Pancreas (tissue), 10 donors: ENCODE data around the gene ETF1. TPM values are rescaled to one million over a fixed set of nuclear protein-coding genes. Genes with fewer than 3 reads are reported as not detected.

Experiments used
- ATAC-seq, 4 donors: fragments of 200-7000 bp; cut with Tn5 transposase; one replicate each; pipeline versions ENCODE4 v1.8.0 to v1.9.1; 2020; ENCODE audit warnings: mild to moderate bottlenecking in 4 of 4, moderate library complexity in 4 of 4
- DNase-seq, 6 donors: peaks; one replicate each; pipeline ENCODE4 v3.0.0-alpha.2; 2020
- FAIRE-seq: peaks from 2 replicates; lab custom pipeline; 2012; peaks lifted over from hg19 to GRCh38; lab: Jason Lieb, UNC
- H3K27ac ChIP-seq, 4 donors: fragments of 200-600 bp; sonication (generic); 1 replicate in 3 of 4; 2 replicates in 1 of 4; pipeline versions ENCODE4 v1.5.0 to v1.8.0; 2020
- H3K27me3 ChIP-seq, 4 donors: fragments of 200-600 bp; one replicate each; pipeline ENCODE4 v1.8.0; 2021
- H3K36me3 ChIP-seq, 3 donors: fragments of 200-600 bp; sonication (generic) in 1 of 3; one replicate each; pipeline versions ENCODE4 v1.5.0 to v1.8.0; 2020 to 2021
- H3K4me1 ChIP-seq, 3 donors: fragments of 200-600 bp; one replicate each; pipeline ENCODE4 v1.8.0; 2021
- H3K4me3 ChIP-seq, 4 donors: fragments of 200-600 bp; sonication (generic) in 2 of 4; one replicate each; pipeline versions ENCODE4 v1.5.0 to v1.8.0; 2020 to 2021
- H3K9me3 ChIP-seq, 4 donors: fragments of 200-600 bp; one replicate each; pipeline ENCODE4 v1.8.0; 2021
- WGBS, 2 donors: extraction: QIAGEN DNeasy Blood & Tissue Kit; methylation state at CpG; one replicate each; pipeline ENCODE4 v1.1.7; 2013; 5-methylcytosine and 5-hydroxymethylcytosine counted together
- intact Hi-C, 3 donors: fragments of 100-400 bp; cut with DNase I; formaldehyde crosslinking; loops; one replicate each; pipeline versions ENCODE4 v1.11.1 to v1.14.2; 2022
- polyA plus RNA-seq, 2 donors: library from polyadenylated mRNA; stranded (reverse); fragments of 200-250 nt; gene quantifications; one replicate each; pipeline ENCODE4 v1.2.3, GENCODE V29; 2013
- total RNA-seq, 6 donors: library from RNA; stranded (reverse); fragmentation: NEBNext Ultra II Directional in 4 of 6; extraction: Animal tissue kit (Norgen Biotek cat#: 25700) in 4 of 6; gene quantifications; one replicate each; pipeline versions ENCODE4 v1.2.1 to v1.2.4, GENCODE V29; 2021 to 2023
- TF ChIP-seq, protein P1 (sequence below), 4 donors: fragments of 200-600 bp; sonication (generic) in 3 of 4; IDR thresholded peaks; one replicate each; pipeline versions ENCODE4 v1.5.0 to v1.8.0; 2021; ENCODE audit warnings: antibody characterized with exemption in 4 of 4
- donor health status: healthy with polysubstance abuse.
- donor health status: DM: no; HTN: no; CAD: no; lungs with moderate emphysema.
- donor health status: DM: no; HTN: no; CAD: no.
- donor health status: control.
- donor health status: control.
- donor health status: Bipolar disorder and iron deficiency.
- donor health status: DM: yes; HTN: yes; CAD: no.
- donor health status: DM: no; HTN: no; CAD: no.
- donor health status: DM: no; HTN: no; CAD: no.
- donor health status: DM: yes; HTN: yes; CAD: no.

ETF1 gene
- total and polyA plus RNA-seq, 8 donors = 14.7 to 54.0 (median 33.8) TPM

DNA sequence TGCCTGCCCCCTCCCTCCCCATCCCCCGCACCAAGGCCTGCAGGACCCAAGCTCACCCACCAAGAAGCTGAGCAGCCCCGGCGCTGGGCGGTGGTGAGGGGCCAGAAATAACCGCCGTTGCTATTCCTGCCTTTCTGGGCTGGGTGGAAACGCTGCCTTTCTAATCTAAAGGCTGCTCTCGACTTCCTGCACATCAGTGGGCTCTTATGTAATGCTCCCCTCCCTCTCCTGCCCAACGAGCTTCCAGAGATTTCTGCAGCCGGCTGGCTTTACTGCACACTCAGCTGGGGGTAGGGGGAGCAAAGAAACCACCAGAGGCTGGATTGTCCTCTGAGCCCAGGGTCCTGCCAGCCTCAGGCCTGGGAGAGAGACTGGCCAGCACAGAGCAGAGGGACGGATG, 84.7 kb downstream of the ETF1 start:
- intact Hi-C loops = loop anchor here in 2 of 3 donors (10.0 kb wide), 2 partner anchors 46 to 96 kb away; no protein-coding TSS in a partner anchor
- Histone ChIP-seq H3K27me3 (no peaks in the 10 kb centered on the region), H3K27ac (no peak overlapping the region), H3K9me3 (no peaks in the 10 kb centered on the region), H3K4me1 (peaks cover 0 to 2% (median 0%) of the 10 kb centered on the region in 3 donors), H3K36me3 (no peaks in the 10 kb centered on the region), H3K4me3 (no peak overlapping the region)
- FAIRE-seq (no peak), DNase-seq (no peak), ATAC-seq (no peak)
- WGBS, 2 donors = 46 to 50% methylated on average over 11 of the region's 11 CpGs
- TF ChIP-seq, protein P1, sequence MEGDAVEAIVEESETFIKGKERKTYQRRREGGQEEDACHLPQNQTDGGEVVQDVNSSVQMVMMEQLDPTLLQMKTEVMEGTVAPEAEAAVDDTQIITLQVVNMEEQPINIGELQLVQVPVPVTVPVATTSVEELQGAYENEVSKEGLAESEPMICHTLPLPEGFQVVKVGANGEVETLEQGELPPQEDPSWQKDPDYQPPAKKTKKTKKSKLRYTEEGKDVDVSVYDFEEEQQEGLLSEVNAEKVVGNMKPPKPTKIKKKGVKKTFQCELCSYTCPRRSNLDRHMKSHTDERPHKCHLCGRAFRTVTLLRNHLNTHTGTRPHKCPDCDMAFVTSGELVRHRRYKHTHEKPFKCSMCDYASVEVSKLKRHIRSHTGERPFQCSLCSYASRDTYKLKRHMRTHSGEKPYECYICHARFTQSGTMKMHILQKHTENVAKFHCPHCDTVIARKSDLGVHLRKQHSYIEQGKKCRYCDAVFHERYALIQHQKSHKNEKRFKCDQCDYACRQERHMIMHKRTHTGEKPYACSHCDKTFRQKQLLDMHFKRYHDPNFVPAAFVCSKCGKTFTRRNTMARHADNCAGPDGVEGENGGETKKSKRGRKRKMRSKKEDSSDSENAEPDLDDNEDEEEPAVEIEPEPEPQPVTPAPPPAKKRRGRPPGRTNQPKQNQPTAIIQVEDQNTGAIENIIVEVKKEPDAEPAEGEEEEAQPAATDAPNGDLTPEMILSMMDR (IDR thresholded peaks at IDR 0.05) = no peak

DNA sequence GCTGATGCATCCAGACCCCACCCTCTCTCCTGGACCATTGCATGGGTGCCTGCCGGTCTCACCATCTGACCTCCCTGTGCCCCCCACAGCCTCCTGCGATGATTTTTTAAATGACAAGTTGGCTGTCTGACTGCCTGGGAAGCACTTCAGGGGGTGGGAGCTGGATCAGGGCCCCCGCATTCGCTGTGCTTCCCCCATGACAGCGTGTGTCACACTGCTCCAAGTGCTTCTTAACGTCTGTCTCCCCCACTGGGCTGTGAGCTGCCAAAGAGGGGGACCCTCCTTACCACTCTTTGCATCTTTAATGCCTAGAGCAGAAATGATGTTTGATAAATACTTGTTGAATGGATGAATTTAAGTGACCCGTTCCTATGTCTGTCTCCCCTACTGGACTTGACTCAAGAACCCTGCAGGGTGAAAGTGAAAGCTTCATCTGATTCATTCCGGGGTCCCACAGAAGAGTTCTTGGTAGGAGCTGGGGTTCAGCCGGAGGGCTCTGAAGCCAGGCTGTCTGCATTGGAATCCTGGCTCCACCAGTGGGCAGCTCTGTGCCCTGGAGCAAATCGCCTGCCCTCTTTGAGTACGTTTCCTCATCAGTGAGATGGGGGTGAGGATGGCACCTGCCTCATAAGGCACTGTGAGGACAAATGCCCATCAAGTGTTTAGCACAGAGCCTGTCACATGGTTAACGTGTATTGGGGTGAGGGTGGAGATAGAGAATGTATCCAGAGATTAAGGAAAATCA, 85.3 kb downstream of the ETF1 start:
- ATAC-seq (no peak), DNase-seq (no peak), FAIRE-seq (no peak)
- TF ChIP-seq, protein P1 (IDR thresholded peaks at IDR 0.05) = no peak
- Histone ChIP-seq H3K27me3 (no peaks in the 10 kb centered on the region), H3K4me1 (no peaks in the 10 kb centered on the region), H3K36me3 (no peaks in the 10 kb centered on the region), H3K4me3 (no peak overlapping the region), H3K27ac (no peak overlapping the region), H3K9me3 (no peaks in the 10 kb centered on the region)
- intact Hi-C loops = loop anchor here in 2 of 3 donors (10.0 kb wide), 2 partner anchors 47 to 97 kb away; no protein-coding TSS in a partner anchor
- WGBS, 2 donors = 63 to 71% methylated on average over 12 of the region's 12 CpGs

Other genes with a start within 250 kb of the ETF1 start
- under 1 TPM in 3 of 6 donors, not detected in 3; 0.09 to 0.19 (median 0.17) TPM for gene CDC25C, start 211.4 kb downstream of the ETF1 start, total RNA-seq
- under 1 TPM in 1 of 2 donors, not detected in 1; 0.09 TPM for gene CDC25C, start 211.4 kb downstream of the ETF1 start, polyA plus RNA-seq
- gene FAM53C, start 205.0 kb downstream of the ETF1 start, total RNA-seq = 10 to 100 TPM; 14.7 to 18.9 (median 16.9) TPM
- gene FAM53C, start 205.0 kb downstream of the ETF1 start, polyA plus RNA-seq = 10 to 100 TPM; 13.0 to 13.5 TPM
- gene KDM3B, start 190.6 kb downstream of the ETF1 start, total RNA-seq = 10 to 100 TPM; 17.9 to 38.3 (median 25.3) TPM
- gene KDM3B, start 190.6 kb downstream of the ETF1 start, polyA plus RNA-seq = 10 to 100 TPM; 14.3 to 24.8 TPM
- gene REEP2, start 104.2 kb downstream of the ETF1 start, total RNA-seq = 1 to 10 TPM in 3 of 6 donors, under 1 TPM in 3; 0.41 to 3.3 (median 1.3) TPM
- gene REEP2, start 104.2 kb downstream of the ETF1 start, polyA plus RNA-seq = 10 to 100 TPM; 12.4 to 22.6 TPM
- 10 to 100 TPM; 16.4 to 33.0 (median 26.9) TPM for gene EGR1, start 77.8 kb downstream of the ETF1 start, total RNA-seq
- 100 to 1,000 TPM in 1 of 2 donors, 10 to 100 TPM in 1; 41.0 to 120 TPM for gene EGR1, start 77.8 kb downstream of the ETF1 start, polyA plus RNA-seq
- 100 to 1,000 TPM in 2 of 6 donors, 10 to 100 TPM in 4; 60.2 to 177 (median 93.4) TPM for gene HSPA9, start 32.2 kb upstream of the ETF1 start, total RNA-seq
- gene HSPA9, start 32.2 kb upstream of the ETF1 start, polyA plus RNA-seq = 10 to 100 TPM; 33.9 to 76.4 TPM
- gene CTNNA1, start 210.2 kb upstream of the ETF1 start, total RNA-seq = 100 to 1,000 TPM; 105 to 193 (median 115) TPM
- 10 to 100 TPM; 53.9 to 65.0 TPM for gene CTNNA1, start 210.2 kb upstream of the ETF1 start, polyA plus RNA-seq